Loucy (cell line): ENCODE data around the gene CAPSL.

Experiments
- H2AFZ ChIP-seq: fragments of 200-600 bp; sonication (generic); 2 replicates; pipeline ENCODE4 v1.6.0; 2016; ENCODE audit warnings: antibody characterized with exemption, mild to moderate bottlenecking, low read length, moderate library complexity
- H3F3A ChIP-seq: fragments of 200-600 bp; 2 replicates; pipeline ENCODE4 v1.6.0; 2016; ENCODE audit warnings: antibody characterized with exemption, low read depth, mild to moderate bottlenecking
- H3K27me3 ChIP-seq: fragments of 200-600 bp; sonication (generic); 2 replicates; pipeline ENCODE4 v1.6.1; 2014; ENCODE audit warnings: low read length, mild to moderate bottlenecking; ENCODE audit not compliant: insufficient read depth, poor library complexity, severe bottlenecking
- H3K36me3 ChIP-seq: fragments of 200-600 bp; sonication (generic); 2 replicates; pipeline ENCODE4 v1.6.1; 2016; ENCODE audit warnings: low read length; ENCODE audit not compliant: insufficient read depth
- H3K4me1 ChIP-seq: fragments of 200-600 bp; sonication (generic); 2 replicates; pipeline ENCODE4 v1.5.1; 2014; ENCODE audit warnings: low read length, mild to moderate bottlenecking; ENCODE audit not compliant: insufficient read depth, poor library complexity, severe bottlenecking
- H3K4me2 ChIP-seq: fragments of 200-600 bp; sonication (generic); 2 replicates; pipeline ENCODE4 v1.6.0; 2014; ENCODE audit warnings: antibody characterized with exemption, low read length, low read depth, mild to moderate bottlenecking; ENCODE audit not compliant: poor library complexity, severe bottlenecking
- H3K4me3 ChIP-seq: fragments of 200-600 bp; sonication (generic); 2 replicates; pipeline ENCODE4 v1.5.1; 2014; ENCODE audit warnings: low read length, mild to moderate bottlenecking, mixed read lengths; ENCODE audit not compliant: poor library complexity, severe bottlenecking
- H3K79me2 ChIP-seq: fragments of 200-600 bp; sonication (generic); 2 replicates; pipeline ENCODE4 v1.6.1; 2014; ENCODE audit warnings: low read length; ENCODE audit not compliant: insufficient read depth
- H3K9ac ChIP-seq: fragments of 200-600 bp; sonication (generic); 2 replicates; pipeline ENCODE4 v1.6.0; 2014; ENCODE audit warnings: mild to moderate bottlenecking, low read depth, low read length, moderate library complexity; ENCODE audit not compliant: poor library complexity, severe bottlenecking
- H3K9me2 ChIP-seq: fragments of 200-600 bp; sonication (generic); replicated peaks from 2 replicates; pipeline ENCODE4 v1.6.1; 2016; ENCODE audit warnings: low read depth, low read length, mixed read lengths
- H3K9me3 ChIP-seq: fragments of 200-600 bp; sonication (generic); 2 replicates; pipeline ENCODE4 v1.6.1; 2014; ENCODE audit warnings: mild to moderate bottlenecking, antibody characterized with exemption, low read length, low read depth; ENCODE audit not compliant: insufficient read depth
- H4K20me1 ChIP-seq: fragments of 200-600 bp; sonication (generic); 2 replicates; pipeline ENCODE4 v1.6.0; 2014; ENCODE audit warnings: antibody characterized with exemption, low read length, mild to moderate bottlenecking; ENCODE audit not compliant: insufficient read depth, poor library complexity, severe bottlenecking
- CTCF ChIP-seq: fragments of 200-600 bp; sonication (generic); conservative IDR thresholded peaks from 2 replicates; pipeline ENCODE4 v1.5.1; 2014; ENCODE audit warnings: mild to moderate bottlenecking, antibody characterized with exemption, low read length
- EZH2phosphoT487 ChIP-seq: fragments of 200-600 bp; IDR thresholded peaks from 2 replicates; pipeline ENCODE4 v1.6.1; 2018; ENCODE audit warnings: antibody characterized with exemption, mild to moderate bottlenecking, moderate library complexity, borderline replicate concordance

Gene CAPSL

GRCh38 chr5:35890021-35891020 is 48.1 kb downstream of the CAPSL start:
- no peaks in the 10 kb centered on the region for H3K36me3 ChIP-seq
- no peak overlapping the region for H3K9ac ChIP-seq
- H3K79me2 ChIP-seq: no peaks in the 10 kb centered on the region
- TF ChIP-seq CTCF: no peak
- no peak for TF ChIP-seq EZH2phosphoT487
- no peaks in the 10 kb centered on the region for H3F3A ChIP-seq
- no peak overlapping the region for H3K4me3 ChIP-seq
- H3K4me2 ChIP-seq: no peak overlapping the region
- H4K20me1 ChIP-seq: no peaks in the 10 kb centered on the region
- peaks cover 17% of the 10 kb centered on the region for H3K4me1 ChIP-seq
- no peaks in the 10 kb centered on the region for H3K9me3 ChIP-seq
- no peaks in the 10 kb centered on the region for H3K27me3 ChIP-seq
- no peak overlapping the region for H2AFZ ChIP-seq
- no peaks in the 10 kb centered on the region for H3K9me2 ChIP-seq

DNA sequence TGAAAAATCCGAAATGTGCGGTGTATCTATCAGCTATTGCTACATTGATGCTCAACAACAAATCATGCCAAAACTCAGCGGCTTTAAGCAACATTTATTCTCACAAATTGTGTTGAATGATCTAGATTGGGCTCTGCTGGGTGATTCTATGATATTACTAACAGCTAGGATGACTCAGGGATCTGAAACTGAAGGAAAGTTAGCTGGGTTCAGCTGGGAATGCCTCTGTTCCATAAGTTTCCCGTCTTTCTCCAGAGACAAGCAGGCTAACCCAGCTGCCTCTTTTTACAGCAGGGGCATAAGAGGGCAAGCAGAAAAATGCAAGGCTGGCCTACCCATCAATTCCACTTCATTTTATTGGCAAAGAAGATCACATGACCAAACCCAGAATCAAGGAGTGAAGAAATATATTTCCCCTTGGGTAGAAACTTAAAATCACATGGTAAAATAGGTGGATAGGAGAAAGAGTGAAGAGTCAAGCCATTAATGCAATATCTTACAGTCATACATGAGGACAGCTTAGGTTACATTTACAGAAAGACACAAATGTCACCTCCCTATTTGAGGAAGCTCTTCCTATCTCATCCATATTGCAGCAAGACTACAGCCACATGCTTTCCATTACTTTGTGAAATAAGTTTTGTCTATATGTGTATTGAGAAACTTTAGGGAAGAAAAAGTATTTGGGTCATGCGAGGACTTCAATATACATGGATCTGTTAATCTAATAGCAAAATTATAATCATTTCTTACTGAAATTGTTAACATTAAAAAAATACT is 50.9 kb downstream of the CAPSL start:
- TF ChIP-seq CTCF (no peak), EZH2phosphoT487 (no peak)
- Histone ChIP-seq H2AFZ (peak overlapping the region; percentile 13; the same call in 1 of the 2 replicates), H3K9me2 (no peaks in the 10 kb centered on the region), H3F3A (peaks cover 6% of the 10 kb centered on the region; the same call in 1 of the 2 replicates), H4K20me1 (no peaks in the 10 kb centered on the region), H3K36me3 (no peaks in the 10 kb centered on the region), H3K4me2 (no peak overlapping the region), H3K9ac (no peak overlapping the region), H3K27me3 (no peaks in the 10 kb centered on the region), H3K4me3 (no peak overlapping the region), H3K4me1 (peaks cover 42% of the 10 kb centered on the region), H3K79me2 (no peaks in the 10 kb centered on the region), H3K9me3 (no peaks in the 10 kb centered on the region)

DNA sequence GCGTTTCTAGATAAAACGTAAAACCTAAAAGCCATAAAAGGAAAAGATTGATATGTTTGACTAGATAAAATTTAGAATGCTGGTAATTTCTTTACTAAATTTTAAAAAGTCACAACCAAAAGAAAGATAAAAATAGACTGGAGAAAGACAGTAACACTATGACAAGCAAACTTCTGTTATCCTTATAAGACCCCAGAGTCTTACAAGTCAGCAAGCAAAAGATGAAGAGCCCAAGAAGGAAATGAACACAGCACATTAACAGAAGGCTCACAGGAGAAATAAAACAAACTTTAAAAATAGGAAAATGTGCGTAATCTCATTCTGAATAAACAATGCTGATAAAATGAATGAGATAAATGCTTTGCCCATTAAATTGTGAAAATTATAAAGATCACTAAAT is 52.0 kb downstream of the CAPSL start:
- no peaks in the 10 kb centered on the region for H3K9me3 ChIP-seq
- peaks cover 47% of the 10 kb centered on the region for H3K4me1 ChIP-seq
- no peaks in the 10 kb centered on the region for H3K79me2 ChIP-seq
- no peak overlapping the region for H3K4me2 ChIP-seq
- no peaks in the 10 kb centered on the region for H3K9me2 ChIP-seq
- H3K36me3 ChIP-seq: no peaks in the 10 kb centered on the region
- TF ChIP-seq EZH2phosphoT487: no peak
- TF ChIP-seq CTCF: no peak
- H3F3A ChIP-seq: peaks cover 6% of the 10 kb centered on the region; the same call in 1 of the 2 replicates
- H3K9ac ChIP-seq: no peak overlapping the region
- no peak overlapping the region for H2AFZ ChIP-seq
- H3K27me3 ChIP-seq: no peaks in the 10 kb centered on the region
- no peak overlapping the region for H3K4me3 ChIP-seq
- H4K20me1 ChIP-seq: no peaks in the 10 kb centered on the region
